Germinal center (tissue), 1 donor: Measurements from ENCODE around the gene TSKU.
"Not testable (repeated sequence)": the region's sequence is repeated elsewhere in the genome, so short reads cannot be mapped to it uniquely, and the experiment has no call there.

Source experiments
- DNase-seq: peaks from one replicate; pipeline ENCODE4 v3.0.0; 2012; ENCODE audit warnings: mixed read lengths, low spot score

TSKU gene

DNA sequence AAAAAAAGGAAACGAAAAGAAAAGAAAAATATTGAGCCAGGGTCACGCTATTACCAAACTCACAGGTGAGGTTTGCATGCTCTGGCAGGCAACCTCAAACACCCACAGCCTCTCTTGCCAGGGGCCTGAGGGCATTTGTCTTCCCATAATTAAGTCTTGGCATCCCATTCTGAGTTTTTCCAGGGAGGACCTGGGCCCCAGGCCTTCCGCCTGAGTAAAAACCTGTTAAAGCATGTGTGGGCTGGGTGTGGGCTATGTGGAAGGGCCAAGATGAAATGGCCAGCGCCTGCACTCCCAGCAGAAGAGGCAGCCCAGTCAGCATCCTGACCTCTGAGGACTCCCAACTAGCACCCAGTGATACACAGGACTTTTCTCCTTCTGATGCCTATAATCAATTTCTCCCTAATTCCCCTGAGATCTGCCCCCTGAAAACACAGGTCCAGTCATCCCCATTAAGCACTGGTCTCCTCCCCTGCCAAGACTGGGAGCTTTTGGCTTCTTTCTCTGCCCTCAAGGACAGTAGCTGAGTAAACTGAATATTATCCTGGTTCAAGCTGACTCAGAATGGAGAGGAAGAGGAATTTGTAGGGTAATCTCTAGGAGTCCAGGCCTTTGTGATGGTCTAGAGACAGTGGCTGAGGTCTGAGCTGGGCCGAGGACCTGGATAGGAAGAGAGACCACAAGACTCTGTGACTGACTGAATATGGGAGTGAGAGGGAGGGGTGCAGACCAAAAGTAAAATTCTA is 42.0 kb downstream of the TSKU start:
- no peak for DNase-seq

DNA sequence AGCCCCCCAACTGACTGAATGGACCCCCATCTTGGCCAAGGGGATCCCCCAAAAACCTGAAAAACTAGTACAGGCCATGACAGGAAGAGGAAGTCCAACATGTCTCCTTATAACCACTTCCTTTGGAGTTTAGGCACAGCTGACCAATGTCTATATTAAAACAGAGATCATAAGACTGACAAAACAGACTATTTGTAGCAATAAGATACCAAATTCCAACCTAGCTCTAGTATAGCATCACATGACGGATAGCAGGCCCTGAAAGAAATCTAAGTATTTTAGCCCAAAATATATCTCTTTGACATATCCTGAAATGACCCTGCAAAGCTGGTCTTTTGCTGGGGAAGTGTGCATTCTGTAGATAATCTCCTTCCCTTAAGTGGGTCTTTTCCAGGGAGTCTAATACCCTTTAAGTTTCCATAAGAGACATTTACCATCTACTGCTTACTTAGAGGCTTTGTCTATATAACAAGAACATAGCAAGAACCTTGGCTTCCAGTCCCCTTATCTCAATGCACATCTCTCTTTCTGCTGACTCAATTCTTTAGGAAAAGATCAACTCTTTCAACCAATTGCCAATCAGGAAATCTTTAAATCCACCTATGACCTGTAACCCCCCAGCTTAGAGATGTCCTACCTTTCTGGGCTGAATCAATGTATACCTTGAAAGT is 42.7 kb downstream of the TSKU start:
- no peak for DNase-seq

DNA sequence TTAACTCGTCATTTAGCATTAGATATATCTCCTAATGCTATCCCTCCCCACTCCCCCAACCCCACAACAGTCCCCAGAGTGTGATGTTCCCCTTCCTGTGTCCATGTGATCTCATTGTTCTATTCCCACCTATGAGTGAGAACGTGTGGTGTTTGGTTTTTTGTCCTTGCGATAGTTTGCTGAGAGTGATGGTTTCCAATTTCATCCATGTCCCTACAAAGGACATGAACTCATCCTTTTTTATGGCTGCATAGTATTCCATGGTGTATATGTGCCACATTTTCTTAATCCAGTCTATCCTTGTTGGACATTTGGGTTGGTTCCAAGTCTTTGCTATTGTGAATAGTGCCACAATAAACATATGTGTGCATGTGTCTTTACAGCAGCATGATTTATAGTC is 43.4 kb downstream of the TSKU start:
- DNase-seq: not testable (repeated sequence)

DNA sequence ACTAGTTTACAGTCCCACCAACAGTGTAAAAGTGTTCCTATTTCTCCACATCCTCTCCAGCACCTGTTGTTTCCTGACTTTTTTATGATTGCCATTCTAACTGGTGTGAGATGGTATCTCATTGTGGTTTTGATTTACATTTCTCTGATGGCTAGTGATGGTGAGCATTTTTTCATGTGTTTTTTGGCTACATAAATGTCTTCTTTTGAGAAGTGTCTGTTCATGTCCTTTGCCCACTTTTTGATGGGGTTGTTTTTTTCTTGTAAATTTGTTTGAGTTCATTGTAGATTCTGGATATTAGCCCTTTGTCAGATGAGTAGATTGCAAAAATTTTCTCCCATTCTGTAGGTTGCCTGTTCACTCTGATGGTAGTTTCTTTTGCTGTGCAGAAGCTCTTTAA is 43.8 kb downstream of the TSKU start:
- DNase-seq: not testable (repeated sequence)

DNA sequence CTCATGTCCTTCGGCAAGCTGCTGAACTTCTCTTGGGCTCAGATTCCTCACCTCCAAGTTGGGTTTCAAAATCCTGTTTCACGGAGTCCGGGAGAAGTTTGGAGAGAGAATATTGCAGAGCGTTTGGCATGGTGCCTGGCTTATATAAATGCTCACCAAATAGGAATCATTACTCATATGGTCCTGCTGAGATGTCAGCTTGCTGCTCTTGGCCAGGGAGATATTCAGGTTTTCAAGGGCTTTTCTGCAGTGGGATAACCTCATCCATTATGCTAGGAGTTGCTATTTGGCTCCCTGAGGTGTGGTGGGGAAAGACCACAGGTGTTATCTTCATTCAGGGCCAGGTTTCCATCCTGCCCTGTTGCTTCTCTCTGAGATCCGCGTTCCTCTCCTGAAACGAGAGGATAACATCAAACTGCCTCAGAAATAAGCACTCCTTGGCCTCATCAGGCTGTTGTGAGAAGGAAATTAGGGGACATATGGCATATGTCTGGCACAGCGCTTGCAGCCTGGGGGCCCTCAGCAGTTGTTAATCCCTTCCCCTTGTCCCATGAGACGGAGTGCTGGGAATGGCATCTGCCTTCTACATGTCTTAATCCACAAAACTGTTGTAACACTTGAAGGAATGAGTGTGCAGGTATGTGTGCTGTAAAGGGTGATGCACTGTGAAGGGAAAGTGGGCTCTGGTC is 47.6 kb downstream of the TSKU start:
- no peak for DNase-seq

DNA sequence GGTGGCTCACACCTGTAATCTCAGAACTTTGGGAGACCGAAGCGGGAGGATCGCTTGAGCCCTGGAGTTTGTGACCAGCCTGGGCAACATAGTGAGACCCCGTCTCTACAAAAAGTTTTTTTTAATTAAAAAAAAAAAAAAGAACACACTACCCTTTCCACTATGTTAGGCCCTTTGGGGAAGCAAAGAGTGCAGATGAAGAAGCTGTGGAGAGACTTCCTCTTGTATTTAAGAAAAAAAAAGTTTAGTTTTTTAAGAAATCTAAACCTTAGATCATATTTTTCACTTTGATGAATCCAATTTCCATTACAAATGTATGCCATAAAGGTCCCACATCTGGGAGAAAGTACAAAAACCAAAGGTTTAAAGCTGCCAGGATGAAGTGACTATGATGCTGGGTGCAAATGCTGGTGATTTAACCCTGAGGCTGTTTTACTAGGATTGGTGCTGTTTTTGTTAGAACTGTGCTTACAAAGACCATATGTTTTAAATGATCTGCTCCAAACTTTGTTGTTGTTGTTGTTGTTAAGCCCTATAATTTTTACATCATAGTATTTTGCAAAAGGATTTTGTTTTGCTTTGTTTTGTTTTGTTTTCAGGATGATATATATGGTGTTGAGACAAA is 48.6 kb downstream of the TSKU start:
- DNase-seq: no peak

DNA sequence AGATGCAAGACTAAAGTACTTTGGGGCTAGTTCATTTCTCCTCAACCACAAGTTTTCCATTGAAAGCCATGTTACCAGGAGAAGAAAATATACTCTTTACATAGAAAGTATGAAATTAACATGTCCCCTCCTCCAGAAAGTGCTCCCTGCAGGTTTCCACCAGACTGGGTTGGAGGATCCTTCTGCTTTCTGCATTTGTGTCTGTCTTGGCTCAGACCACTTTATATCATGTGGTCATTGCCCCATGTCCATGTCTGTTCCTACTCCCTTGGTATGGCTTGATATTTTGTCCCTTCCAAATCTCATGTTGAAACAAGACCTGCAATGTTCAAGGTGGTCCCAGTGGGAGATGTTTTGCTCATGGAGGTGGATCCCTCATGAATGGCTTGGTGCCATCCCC is 49.2 kb downstream of the TSKU start:
- DNase-seq: no peak

DNA sequence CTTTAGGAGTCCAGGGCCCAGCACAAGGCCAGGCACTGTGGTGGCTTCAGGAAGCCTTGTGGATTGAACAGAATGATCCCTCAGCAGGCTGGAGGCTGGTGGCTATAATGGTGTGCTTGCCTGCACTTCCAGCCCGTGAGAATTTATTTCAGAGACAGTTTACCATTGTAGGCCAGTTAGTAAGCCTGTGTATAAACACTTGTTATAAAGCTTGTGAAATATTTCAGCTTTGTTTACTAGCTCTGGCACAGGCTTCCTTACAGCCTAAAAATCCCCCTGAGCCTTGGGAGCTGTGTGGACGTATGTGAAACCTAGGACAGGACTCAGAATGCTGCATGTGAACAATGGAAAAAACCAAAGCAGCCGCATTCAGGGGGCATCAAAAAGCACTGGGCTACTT is 51.0 kb downstream of the TSKU start:
- DNase-seq: no peak

DNA sequence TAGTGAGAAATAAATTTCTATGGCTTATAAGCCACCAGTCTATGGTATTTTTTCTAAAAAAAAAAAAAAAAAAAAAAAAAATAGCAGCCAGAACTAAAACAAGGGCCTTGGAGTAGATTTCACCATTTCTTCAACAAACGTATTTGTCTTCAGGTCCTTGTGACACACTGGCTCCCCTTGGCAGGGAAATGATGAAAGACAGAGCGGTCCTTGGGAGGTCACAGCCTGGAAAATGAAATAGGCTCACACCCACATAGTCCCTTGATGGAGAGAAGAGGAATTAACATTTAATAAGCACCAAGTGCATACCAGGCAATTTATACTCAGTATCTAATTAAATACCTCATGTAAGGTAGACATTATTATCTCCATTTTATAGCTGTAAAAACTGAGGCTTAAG is 51.9 kb downstream of the TSKU start:
- no peak for DNase-seq

DNA sequence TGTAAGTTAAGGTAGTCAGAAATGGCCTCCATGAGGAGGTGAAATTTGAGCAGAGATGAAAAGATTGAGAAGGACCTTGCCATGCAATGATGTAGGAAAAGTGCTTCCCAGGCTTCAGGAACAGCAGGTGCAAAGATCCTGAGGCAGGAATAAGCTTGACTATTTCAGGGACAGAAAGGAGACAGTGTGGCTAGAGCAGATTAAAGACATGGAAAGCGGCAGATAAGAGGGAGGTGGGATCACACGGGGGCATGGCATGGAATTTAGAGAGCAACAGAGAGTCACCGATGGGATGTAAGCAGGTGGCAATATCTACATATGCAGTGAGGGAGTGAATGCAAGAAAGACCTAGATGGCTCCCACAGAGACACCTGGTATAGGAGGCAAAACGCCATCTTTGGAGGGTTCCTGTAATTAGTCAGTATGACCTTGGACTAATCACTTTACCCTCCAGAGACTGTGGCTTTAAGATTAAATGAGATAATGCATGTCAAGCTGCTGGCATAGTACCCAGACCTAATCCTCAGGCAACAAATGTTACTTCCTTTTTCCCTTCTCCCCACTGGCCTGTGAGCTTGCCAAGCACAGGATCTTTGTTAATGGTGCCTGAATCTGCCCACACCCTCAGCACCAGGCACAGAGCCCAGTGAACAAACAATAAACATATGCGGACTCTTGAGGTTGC is 52.9 kb downstream of the TSKU start:
- DNase-seq: no peak

DNA sequence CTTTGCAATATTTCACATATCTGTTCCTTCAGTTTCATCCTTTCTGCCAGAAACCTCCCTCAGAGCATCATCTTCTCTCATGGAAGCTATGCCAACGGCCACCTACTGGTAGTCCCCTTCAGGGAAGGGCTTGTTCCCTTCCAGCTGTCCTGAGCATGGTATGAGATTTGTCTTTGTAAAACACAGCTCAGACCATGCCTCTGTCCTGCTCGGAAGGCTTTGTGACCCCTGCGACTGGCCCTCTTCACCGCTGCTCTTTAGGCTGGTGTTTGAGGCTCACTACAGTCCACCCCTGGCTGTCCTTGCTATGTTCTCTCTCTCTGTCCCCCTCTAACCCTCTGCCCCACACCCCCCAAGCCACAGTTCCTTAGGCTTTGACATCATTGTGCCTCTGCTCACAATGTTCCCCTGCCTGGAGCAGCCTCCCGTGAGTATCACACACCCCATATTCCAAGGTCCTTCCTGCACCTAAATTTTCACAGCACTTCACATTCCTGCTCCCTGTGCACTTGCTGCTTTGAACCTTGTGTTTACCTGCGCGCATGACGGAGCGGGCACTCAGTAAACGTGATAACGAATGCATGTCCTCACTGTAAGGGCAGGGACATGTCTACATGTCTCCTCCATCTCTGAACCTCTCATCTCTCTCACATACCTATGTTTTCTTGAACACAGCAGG is 53.6 kb downstream of the TSKU start:
- no peak for DNase-seq

DNA sequence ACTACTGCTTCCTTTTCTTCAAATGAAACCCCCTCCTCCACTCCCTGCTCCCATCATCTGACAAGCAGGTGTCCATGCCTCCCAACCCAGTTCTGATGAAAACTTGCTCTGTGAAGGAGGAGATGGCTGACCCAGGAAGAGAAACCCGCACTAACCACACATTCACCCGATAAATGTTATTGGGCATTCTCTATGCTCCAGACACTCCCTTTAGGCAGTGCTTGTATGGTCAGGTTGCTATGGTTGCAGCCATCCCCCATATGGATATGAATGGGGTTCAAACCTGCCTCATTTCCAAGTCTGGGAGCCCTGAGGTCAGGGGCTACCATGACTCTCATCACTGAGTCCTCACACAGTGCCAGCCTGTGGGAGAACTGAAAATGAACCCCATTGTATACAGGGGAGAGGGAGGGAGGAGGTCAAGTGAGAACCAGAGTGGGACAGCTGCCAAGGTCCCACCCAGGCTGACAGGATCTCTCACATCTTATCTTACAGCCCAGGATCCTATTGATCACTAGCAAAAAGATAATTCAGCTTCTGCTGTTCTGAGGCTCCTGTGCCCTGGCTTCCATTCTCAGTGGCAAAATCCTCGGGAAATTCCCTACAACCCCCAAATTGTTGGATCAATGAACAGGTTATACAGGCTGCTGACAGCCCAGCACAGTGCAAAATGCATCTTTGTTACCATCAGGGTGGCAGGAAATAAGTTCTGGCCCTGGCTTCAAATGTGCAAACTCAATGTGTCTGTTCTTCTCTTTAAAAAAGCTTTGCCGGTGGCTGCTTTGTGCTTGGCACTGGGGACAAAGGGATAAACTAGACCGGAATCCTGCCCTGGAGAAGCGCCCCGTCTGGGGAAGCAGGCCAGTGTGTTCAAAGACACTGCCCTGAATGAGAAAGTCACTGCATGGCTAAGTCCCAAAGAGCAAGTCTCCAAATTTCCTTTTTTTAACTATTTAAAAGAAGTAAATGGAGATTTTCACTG is 54.8 kb downstream of the TSKU start:
- no peak for DNase-seq

DNA sequence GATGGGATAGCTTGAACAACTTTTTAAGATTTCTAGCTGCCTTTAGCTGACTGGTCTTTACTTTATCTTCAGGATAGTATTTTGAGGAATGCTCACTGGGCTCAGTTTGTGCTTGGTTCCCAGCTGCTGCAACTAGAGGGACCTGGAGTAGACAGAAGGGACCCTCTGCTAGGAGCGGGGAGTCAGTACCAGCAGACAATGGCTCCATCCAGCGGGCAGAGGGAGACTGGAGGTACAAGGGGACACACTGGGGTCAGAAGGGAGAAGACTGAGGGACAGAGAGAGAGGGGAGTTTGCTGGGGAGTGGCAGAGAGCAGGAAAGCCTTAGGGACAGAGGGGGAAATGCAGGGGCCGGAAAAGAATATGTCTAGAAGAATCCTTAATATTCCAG is 55.5 kb downstream of the TSKU start:
- no peak for DNase-seq

DNA sequence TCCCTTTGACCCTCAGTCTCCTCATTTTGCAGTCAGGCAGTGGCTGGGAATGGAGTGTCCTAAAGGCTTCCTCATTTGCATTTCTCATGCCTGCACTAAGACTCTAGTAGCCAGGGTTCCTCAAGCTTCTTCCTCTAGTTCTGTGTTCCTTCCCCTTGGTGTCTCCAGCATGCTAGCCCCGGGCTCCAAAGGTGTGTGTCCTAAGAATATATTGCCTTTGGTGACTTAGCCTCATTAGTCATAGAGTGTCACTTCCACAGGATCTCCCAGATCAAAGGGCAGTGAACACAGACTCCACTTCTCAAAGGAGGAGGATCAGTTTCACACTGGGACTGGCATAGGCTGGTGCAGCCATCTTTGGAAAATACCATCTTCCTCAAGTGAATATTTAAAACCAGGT is 56.2 kb downstream of the TSKU start:
- no peak for DNase-seq

DNA sequence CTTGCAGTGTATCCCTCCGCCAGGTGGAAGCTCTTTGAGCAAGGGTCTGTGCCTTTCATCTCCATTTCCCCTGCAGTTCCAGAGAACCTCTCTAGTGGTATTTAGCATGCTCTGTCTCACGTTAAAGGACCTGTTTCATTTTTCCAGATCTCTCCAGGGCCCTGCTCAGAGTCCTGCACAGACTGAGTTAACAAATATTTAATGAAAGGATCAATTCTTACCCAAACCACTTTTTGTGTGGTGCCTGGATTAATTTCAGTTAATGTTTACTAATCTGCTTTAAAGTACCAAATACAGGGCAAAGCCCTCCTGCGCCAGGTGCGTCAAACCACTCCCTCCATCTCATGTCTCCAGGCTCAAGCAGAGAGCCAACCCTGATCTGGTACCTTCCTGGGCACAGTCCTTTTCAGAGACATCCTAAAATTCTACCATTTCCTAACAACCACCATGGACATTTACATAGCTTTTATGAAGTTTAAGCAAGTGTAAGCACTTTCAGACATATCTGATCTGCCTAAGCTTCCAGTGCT is 58.8 kb downstream of the TSKU start:
- no peak for DNase-seq

DNA sequence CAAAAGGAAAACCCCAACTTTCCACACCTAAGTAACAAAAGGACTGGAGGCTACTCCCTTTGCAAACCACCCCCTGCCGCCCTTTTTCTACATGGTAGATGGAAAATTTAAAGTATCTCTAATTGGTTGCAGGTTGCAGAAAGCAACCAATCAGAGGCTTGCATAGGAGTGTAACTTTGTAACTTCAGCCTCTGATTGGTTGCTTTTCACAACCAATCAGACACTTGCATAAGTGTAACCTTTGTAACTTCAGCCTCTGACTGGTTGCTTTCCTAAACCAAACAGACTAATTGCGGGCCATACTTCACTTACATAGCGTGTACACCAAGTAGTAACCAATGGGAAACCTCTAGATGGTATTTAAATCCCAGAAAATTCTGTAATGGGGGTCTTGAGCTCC is 60.8 kb downstream of the TSKU start:
- no peak for DNase-seq

DNA sequence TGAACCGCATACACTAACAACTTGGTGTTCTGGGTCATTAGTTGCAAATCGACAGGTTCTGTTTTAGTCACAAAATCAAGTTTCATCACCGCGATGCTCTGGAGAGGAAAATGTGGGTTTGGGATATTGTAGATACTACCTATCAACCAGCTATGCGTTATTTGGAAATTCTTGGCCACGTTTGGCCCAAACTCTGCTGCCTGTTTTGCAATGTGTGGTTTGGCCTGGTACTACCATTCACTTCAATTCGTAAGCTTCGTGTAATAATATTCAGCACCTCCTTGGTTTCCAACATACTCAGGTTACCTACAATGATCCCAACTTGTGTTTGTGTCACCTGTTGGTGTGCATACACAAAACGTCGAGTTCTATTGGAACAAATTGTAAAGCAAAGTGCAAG is 61.4 kb downstream of the TSKU start:
- DNase-seq: no peak

DNA sequence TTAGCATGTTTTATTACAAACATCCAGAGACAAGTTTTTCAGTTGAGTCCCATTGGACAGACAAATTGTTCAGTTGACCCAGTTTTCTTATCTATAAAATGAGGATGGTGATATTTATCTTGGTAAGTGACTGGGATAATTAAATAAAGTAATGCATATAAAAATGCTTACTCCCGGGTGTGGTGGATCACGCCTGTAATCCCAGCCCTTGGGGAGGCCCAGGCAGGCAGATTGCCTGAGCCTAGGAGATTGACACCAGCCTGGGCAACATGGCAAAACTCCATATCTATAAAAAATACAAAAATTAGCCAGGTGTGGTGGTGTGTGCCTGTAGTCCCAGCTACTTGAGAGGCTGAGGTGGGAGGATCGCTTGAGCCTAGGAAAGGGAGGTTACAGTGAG is 61.9 kb downstream of the TSKU start:
- DNase-seq: no peak

DNA sequence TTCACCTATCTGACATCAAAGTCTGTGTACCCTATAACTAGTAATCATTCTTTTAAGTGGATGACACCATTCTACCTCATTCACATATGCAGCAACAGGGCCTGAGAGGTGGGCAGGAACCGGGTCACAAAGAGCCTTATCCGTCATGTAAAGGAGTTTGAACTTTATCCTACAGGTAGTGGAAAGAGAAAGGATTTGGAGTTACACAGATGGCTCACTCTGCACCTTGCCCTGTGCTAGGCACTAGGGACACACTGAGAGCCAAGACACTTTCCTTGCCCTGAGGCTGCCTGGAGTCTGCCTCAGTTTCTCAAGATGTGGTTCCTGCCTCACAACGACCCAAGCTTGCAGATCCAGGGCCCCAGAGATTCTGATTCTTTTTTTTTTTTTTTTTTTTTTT is 63.3 kb downstream of the TSKU start:
- DNase-seq: no peak
